Stimulated activated CD8-positive, alpha-beta memory T cell treated with anti-CD3 and anti-CD28 coated beads, Interleukin-12 subunit alpha, Interleukin-12 subunit beta, amount 100 ng/mL, for 24 hours (primary cell): Measurements from ENCODE around the gene CSTB.

ENCODE experiments used
- DNase-seq: peaks from one replicate; pipeline ENCODE4 v3.0.0-alpha.2; 2020; ENCODE audit errors: extremely low read depth

The CSTB gene

DNA sequence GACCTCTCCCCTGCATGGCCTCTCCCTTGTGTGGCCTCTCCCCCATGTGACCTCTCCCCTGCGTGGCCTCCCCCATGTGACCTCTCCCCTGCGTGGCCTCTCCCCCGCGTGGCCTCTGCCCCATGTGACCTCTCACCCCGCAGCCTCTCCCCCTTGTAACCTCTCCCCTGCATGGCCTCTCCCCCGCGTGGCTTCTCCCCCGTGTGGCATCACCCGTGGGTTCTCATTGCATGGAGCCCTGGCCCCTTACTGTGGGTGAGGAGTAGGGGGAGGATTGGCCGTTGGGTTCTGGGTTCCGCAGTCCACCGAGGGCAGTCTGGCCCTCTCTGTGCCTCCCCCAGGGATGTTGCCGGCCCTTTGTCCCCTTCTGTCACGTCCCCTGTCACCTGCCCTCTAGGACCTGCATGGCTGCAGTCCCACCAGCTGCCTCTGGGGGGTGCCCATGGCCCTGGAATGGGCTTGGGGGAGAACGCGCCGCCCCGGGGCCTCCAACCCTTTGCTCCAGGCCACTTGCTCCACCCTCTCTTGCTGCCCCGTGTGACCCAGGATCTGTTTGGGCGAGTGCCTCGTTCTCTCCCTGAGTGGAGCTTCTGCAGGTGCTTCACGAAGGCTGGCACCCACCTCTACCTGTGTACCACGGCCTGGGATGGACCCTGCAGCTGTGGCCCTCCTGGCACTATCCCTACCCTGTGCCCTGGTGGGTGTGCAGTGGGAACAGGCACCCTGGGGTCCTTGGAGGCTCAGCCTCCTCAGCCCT, 34.6 kb upstream of the CSTB start:
- DNase-seq = peak; percentile 67

DNA sequence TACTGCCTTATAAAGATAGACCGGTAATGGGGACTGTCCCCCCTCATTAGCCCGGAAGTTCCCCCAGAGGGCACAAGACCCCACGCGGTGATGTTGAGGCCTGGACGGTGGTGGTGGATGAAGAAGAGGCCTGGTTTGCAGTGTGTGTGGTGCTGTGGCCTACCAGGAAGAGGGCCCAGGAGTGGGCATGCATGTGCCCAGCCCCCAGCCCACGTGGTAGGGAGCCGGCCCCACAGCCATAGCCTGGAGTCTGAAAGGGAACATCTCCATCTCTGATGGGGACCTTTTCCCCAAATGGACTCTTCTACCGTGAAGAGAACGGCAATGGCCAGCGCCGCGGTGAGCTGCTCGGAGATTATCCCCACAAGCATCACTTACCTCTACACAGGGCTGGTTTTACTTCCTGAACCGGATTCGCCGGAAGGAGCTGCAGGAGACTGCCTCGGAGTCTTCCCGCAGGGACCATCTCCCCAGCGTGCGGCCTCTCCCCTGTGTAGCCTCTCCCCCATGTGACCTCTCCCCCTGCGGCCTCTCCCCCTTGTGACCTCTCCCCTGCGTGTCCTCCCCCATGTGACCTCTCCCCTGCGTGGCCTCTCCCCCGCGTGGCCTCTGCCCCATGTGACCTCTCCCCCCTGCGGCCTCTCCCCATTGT, 33.9 kb upstream of the CSTB start:
- DNase-seq = no peak

DNA sequence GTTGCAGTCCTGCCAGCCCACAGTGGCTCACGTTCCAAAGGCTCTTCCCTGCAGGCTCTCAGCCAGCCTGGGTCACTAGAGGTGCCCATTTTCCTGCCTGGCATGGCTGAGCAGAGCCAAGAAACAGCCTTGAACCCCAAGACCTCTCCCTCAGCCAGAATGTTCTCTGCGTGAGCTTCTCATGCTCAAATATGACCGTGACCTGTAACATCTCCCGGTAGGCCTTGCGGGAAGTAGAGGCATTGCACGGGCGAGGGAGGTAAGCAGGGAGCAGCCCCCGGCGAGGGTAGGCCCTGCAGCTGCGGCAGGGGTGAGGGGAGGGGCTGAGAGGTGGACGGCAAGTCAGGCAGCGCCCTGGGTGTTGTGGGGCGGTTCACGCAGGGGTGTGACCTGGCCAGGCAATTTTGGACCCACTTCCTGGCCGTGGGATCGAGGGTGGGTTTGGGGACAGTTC, 33.3 kb upstream of the CSTB start:
- DNase-seq = no peak

DNA sequence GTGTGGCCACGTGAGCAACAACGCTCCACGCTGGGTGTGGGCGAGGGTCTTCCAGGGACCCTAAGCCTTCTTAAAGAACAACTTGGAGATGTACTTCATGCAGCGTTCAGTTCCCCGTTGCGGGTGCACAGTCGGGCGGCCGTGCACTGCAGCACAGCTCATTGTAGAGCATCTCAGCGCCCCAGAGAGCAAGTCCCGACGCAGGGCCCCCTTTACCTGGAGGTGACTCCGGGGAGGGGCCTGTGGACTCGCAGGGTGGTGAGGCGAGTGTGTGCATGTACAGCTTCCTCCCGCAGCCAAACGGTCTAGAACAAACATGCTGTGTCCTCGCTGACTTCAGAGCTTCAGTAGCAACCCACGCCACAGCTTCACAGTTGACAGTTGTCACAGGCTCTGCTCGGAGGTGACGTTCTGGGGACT, 32.7 kb upstream of the CSTB start:
- no peak for DNase-seq

DNA sequence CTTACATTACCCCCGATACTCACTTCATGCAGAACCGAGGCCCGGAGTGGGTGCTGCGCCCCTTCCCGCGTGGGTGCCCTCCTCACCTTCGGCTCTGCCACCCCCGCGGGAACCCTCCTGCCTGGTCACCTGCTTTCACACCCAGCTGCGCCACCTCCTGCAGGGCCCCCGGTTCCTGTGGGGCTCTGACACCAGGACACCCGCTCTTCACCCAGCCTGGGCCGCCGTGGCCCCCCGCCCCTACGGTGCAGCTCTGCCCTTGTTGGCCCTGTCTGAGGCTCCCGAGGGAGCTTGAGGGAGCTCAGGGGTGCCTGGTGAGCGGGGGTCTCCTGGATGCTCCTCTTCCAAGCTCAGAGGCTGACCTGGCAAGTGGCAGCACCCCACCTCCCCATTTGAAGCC, 32.3 kb upstream of the CSTB start:
- DNase-seq = no peak

DNA sequence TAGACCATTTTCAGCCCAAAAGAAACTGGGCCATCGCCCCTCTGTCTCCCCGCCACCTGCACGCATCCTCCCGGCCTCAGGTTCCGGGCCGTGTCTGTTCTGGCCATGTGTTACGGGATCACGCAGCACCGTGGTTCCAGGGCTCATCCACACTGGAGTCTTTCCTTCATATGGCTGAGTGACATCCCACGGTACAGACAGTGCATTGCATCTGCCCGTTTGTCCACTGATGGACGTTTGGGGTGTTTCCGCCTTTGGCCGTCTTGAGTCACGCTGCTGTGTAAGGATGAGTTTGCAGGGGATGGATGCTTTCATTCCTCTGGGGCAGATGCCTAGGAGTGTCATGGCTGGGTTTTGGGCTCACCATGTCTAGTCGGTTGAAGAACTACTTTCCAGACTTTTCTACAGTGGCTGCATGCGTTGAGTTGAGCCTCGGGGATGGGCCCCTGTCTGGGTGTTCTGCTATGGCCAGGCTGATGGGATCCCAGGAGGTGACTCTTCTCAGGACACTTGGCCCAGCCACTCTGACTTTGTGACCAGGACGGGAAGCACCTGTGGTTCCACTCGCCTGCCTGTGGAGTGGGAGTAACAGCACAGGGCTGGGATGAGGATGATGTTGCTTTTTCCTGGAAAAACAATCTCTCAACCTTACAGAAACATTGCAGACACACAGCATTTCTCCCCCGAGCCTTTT, 30.1 kb upstream of the CSTB start:
- DNase-seq = no peak

DNA sequence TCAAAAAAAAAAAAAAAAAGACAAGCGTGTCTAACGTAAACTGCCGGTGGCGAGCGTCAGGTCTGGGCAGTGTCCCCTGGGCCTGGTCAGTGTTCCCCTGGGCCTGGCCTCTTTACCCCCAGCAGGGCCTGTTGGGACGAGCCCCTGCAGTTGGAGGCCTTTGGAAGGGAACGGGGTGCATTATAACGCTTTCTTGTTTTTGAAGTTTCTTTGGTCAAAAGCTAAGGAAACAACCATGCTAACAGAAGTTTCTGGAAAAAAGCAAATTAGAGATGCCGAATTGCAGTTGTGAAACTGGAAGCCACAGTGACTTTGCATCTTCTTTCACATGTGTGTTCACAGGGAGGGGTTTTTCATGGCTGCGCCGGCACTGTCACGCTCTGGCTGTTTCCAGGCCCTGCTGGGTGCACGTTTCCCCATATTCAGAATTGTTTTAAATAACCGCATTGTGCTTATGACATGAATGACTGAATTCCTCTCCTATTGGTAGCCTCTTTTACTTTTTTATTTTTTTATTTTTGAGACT, 29.2 kb upstream of the CSTB start:
- DNase-seq = no peak

DNA sequence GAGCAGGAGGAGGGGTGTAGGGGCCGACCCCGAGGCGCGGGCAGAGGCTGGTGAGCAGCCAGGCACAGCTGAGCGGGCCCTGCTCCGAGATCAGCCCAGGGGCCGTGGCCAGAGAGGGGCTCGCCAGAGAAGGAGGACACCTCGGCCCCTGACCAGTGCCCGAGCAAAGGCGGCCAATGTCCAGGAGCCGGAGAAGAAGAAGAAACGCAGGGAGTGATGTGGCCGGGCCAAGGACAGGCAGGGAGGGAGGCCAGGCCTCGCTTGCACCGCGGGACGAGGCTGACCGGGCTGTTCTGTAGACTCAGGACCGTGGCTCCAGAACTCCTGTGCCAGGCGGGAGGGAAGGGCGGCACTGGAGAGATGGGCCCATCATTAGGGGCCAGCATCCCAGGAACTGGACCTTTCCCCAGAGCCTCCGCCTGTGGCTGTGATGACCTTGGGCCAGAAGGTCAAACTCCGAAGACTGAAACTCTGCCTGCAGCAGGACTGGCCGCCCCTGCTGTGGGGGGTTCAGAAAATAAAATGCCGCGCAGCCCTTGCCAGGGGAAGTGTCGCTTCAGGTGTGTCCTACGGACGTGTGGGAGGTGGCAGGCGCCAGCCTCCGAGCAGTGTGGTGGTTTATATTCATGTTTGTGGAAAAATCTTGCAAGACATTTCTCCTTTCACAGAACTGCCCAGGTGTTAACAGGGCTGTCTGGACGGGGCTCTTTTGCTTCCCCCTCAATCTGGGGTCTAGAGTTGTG, 27.6 kb upstream of the CSTB start:
- DNase-seq = no peak

DNA sequence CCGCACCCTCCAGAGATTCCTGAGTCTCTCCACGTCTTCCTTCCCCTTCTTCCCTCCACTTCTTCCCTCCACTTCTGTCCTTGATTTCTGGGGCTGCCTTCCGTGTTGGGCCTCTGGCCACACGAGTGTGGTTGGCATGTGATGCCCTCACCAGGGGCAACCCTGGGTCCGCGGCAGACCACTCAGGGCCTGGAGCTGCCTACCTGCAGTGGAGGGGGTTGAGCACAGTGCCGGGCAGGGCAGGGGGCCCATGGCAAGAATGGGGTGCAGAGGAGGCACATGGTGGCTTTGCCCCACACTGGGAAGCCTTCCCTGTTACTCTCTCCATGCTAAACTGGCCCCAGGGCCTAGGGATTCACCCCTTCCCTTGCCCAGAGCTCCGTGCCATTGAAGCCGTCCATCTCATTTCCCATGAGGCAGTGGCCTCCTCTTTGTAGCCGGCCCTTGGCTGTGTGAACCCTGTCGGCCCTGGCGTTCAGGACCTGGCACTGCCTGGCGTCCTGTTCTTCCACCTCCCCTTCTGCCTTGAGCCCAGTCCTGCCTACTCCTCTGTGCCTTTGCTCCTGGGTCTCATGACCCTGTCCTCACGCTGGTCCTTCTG, 26.7 kb upstream of the CSTB start:
- no peak for DNase-seq

DNA sequence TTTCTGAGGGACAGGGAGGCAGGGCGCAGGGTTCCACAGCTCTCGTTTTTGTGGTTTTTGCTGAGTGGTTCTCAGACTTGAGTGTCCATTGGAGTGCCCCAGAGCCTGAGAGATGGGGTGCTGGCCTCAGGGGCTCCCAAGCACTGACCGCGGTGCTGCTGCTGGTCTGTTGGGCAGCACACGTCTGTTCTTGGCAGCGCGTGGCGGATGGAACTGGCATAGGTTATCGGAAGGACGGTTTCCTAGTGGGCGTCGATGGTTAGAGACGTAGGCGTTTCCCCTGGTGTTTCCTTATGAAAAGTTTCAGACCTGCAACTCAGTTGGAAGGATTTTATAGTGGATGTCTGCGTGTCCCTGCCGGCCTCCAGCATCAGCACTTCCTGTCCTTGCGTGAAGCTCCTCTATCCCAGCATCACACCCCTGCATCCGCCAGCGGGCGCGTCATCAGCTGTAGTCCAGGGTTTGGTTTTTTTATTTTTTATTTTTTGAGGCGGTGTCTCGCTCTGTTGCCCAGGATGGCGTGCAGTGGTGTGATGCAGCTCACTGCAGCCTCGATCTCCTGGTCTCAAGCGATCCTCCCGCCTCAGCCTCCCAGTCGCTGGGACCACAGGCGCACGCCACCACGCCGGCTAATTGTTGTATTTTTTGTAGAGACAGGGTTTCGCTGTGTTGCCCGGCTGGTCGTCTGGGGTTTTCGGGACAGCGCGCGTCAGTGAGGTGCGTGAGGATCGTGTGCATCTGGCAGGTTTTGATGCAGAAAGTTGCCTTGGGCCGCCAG, 25.1 kb upstream of the CSTB start:
- no peak for DNase-seq

DNA sequence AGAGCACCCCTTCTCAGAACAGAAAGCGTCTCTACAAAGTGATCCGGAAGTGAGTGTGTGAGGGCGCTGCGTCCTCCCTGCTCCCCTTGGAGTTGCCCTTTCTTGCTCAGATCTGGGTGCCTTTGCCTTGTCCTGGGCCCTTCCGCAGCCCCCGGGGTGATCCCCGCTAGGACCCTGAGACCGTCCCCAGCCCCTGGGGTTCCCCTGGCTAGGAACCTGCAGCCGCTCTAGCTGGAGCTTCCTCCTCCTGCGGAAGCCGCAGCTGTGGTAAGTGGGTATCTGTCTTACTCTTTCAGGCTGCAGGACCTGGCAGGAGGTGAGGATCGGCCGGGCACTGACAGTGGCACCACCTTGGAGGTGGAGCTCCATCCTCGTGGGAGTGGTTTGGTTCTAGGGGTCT, 24.5 kb upstream of the CSTB start:
- DNase-seq = no peak

DNA sequence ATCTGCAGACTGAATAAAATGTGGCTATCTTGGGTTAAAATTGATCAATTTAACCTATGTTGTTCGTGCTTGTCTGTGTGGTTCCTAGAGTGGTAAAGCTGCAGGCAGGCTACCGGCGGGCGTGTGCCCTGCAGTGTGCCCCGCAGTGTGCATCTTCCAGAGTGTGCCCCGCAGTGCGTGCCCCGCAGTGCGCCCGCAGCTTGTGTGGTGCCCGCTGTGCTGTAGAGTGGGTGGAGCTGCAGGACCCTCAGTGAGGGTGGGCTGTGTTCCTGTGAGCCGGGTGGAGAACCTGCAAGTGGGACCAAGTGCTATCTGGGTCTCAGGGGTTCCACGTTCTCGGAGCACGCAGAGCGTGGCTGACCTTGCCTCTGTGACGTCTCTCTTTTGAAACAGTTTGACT, 24.0 kb upstream of the CSTB start:
- DNase-seq = no peak

DNA sequence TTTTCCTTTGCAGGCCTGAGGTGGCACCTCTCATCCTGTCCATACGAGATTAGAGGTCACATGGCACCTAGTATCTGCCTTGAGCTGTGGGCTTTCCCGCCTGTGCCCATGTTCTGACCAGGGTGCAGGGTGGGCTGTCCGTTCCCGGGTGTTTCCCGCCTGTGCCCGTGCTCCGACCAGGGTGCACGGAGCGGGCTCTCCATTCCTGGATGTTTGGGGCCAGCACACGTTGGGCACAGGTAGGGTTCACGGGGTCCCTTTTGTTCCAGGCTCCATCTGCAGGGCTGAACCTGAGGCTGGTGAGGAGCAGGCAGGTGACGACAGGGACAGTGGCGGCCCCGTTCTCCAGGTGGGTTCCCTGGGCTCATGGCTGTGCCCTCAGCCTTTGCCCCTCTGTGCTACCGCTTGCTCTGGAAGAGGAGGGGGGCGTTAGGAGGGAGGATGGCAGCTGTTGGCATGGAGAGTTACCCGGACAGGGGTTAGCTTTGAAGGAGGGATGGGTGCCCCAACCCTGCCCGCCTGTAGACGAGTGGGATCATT, 23.3 kb upstream of the CSTB start:
- no peak for DNase-seq

DNA sequence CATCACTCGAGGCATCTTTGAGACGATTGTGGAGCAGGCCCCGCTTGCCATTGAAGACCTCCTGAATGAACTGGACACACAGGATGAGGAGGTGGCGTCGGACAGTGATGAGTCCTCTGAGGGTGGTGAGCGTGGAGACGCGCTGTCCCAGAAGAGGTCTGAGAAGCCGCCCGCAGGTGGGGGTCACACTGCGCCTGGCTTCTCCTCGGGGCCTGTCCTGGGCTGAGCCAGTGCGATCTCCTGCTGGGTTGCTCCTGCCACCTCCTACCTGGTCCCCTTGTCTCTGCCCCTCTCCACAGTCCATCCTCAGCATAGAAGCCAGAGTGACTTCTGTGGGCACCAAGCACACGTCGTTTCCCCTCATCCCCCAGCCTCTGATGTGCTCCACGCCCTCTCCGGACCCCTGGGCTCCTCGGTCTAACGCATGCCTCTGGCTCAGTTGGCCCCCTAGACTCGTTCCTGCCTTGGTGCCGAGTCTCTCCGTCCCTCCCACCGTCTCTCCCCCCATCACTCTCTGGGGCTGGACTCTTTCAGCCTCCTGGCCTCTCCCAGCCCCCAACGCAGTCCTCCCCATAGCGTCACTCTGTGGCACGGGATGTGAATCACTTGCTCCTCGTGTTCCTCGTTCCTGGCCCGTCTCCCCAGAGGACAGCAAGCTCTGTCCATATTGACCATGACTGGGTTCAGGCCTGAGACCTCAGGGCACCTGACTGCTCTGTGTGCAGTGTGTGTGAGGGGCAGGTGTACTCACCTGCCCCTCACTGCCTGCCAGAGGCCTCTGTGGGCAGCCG, 22.0 kb upstream of the CSTB start:
- no peak for DNase-seq

DNA sequence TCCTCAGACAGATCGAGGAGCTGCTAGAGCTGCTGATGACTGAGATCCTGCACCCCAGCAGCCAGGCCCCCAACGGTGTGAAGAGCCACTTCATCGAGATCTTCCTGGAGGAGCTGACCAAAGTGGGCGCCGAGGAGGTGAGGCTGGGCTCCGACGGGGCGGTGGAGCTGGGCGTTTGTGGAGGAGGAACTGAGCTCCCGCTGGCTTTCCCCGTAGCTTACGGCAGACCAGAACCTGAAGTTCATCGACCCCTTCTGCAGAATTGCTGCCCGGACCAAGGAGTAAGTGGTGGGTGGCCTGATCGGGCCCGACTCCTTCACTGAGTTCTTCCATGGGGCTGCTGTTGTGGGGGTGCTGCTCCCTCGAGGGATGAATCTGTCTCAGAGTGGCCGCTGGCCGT, 21.3 kb upstream of the CSTB start:
- DNase-seq = no peak

DNA sequence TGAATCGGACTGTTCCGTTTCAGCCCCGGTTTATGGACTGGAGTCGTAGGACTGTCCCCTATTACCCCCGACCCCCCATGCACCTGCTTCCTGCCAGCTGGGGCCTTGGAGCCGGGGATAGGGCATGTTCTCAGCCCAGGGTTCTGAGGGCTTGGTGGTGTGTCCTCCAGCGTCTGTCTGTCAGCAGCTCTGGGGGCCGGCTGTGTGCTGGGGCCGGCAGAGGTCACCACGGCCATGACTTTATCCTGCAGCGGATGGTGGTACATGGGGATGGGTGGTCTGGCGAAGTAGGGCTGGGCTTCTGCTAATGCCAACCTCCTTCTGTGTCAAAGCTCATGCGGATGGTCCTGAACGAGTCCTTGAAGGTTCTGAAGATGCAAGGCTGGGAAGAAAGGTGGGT, 18.7 kb upstream of the CSTB start:
- DNase-seq = no peak

DNA sequence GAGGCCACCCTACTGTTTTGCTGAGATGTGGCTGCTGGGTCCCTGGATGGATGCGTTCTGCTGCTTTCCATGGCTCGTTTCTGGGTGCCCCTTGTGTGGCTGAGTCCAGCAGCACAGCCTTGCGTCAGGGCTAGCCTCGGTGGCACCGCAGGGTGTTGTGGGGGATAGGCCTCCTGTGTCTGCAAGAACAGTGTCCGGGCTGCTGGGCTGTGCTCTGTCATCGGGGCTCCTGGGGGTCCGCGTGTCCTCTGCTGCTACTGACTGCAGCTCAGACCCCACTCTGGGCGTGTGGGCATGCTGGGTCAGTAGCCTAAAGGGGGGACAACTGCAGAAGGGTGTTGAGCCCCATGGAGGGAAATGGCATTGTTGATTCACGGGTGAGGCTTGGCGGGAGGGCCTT, 18.2 kb upstream of the CSTB start:
- no peak for DNase-seq

DNA sequence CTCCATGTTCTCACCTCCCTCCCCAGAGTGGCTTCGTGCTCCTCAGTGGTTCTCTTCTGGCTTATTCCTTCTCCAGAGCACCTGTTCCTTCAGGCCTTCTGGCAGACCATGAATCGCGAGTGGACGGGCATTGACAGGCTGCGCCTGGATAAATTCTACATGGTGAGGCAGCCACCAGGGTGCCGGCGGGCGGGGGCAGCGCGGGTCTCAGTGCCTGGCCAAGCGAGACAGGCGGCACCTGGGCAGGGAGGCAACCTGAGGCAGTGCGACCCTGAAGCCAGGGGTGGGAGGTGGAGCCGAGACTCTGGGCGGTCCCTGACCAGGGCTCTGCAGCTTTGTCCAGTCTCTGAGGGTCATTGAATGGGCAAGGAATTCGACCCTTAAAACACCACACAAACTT, 17.1 kb upstream of the CSTB start:
- DNase-seq = no peak

DNA sequence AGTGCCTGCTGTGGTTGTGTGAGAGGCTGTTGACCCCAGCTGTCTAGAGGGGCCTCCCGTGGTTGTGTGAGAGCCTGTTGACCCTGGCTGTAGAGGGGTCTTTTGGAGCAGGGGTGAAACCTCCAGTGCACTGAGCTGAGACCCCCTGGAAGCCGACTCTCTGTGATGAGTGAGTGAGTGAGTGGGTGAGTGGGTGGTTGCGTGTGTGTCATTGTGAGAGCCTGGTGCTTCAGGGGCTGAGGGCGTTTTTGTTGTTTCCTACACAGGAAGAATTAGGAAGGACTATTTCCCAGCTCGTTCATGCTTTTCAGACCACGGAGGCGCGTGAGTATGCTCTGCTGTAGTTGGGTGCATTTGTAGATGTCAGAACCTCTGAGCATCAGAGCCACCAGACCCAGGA, 16.3 kb upstream of the CSTB start:
- DNase-seq = no peak

DNA sequence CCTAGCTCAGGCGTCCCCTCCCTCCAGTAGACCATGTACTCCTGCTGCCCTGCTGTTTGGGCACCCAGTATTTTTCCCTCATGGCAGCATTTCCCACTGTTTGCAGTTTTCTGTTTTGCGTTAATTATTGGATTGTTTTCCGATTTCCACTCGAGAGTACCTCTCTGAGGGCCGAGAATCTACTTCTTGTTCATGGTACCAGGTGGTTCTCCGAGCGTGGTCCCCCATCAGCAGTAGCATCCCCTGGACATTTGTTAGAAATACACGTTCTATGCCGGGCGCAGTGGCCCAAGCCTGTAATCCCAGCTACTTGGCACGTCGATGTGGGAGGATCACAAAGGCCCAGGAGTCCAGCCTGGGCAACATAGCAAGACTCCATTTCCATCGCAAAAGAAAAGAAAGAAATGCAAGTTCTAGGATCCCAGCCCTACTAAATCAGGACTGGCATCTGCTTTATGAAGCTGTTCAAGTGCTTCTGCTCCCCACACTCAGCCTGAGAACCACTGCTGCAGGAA, 14.0 kb upstream of the CSTB start:
- no peak for DNase-seq
